OCI-LY7 (cell line): ENCODE data around the gene USP22.

ENCODE experiments used
- EZH2phosphoT487 ChIP-seq: fragments of 200-600 bp; sonication (generic); IDR thresholded peaks from 2 replicates; pipeline ENCODE4 v1.6.1; 2018; ENCODE audit warnings: low read depth, borderline replicate concordance, mild to moderate bottlenecking, mixed run types, antibody characterized with exemption, low read length, moderate library complexity, mixed read lengths
- TF ChIP-seq, protein P1 (sequence below): fragments of 200-600 bp; sonication (generic); conservative IDR thresholded peaks from 2 replicates; pipeline ENCODE4 v1.5.1; 2014; ENCODE audit warnings: mild to moderate bottlenecking, antibody characterized with exemption, low read length, moderate library complexity, mixed read lengths

DNA sequence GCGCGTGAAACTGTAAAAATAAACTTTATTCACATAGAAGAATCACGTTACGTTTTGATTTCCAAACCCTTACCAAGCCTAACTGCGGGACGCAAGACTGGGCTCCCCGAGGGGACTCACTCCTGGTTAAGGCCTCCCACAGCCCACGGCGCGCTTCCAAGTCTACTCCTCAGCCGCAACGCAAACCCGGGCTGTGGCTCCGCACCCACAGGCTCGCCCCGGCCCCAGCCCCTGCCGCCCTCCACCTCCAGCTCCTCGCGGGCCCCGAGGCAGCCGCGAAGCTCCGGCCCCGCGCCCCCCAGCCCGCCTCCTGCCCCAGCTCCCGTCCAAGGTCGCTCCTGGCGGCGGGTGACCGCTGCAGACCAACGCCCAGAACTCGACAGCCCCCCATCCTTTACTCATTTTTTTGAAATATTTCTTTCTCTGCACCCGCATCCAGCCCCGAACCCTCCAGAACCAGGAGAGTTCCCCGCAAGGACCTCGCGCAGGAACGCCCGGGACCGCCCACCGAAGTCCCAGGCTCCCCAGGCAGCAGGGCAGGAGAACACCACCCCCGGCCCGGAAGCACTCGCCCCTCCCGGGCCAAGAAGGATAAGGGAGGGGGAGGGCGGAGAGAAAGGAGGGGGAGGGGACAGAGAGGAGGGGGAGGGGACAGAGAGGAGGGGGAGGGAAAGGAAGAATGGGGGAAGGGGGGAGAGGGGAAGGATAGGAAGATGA lies 912 bp downstream of the USP22 start:
- TF ChIP-seq, protein P1, sequence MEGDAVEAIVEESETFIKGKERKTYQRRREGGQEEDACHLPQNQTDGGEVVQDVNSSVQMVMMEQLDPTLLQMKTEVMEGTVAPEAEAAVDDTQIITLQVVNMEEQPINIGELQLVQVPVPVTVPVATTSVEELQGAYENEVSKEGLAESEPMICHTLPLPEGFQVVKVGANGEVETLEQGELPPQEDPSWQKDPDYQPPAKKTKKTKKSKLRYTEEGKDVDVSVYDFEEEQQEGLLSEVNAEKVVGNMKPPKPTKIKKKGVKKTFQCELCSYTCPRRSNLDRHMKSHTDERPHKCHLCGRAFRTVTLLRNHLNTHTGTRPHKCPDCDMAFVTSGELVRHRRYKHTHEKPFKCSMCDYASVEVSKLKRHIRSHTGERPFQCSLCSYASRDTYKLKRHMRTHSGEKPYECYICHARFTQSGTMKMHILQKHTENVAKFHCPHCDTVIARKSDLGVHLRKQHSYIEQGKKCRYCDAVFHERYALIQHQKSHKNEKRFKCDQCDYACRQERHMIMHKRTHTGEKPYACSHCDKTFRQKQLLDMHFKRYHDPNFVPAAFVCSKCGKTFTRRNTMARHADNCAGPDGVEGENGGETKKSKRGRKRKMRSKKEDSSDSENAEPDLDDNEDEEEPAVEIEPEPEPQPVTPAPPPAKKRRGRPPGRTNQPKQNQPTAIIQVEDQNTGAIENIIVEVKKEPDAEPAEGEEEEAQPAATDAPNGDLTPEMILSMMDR = no peak
- TF ChIP-seq EZH2phosphoT487 = no peak
